Tibial artery (tissue), 4 donors: ENCODE measurements around the gene MPC2.
"Not testable (repeated sequence)": the region's sequence is repeated elsewhere in the genome, so short reads cannot be mapped to it uniquely, and the experiment has no call there.

ENCODE experiments used
- DNase-seq, 2 donors: peaks; one replicate each; pipeline ENCODE4 v3.0.0-alpha.2; 2019
- H3K27ac ChIP-seq, 2 donors: fragments of 200-600 bp; sonication (generic) in 1 of 2; 1 replicate in 1 of 2; 2 replicates in 1 of 2; pipeline ENCODE4 v1.5.1; 2018 to 2019; ENCODE audit warnings: mild to moderate bottlenecking in 1 of 2
- H3K27me3 ChIP-seq, 2 donors: fragments of 200-600 bp; sonication (generic) in 1 of 2; one replicate each; pipeline versions ENCODE4 v1.5.1 to v1.6.0; 2016 to 2019
- H3K36me3 ChIP-seq, 3 donors: fragments of 200-600 bp; sonication (generic) in 2 of 3; one replicate each; pipeline ENCODE4 v1.5.1; 2016 to 2019; ENCODE audit warnings: mild to moderate bottlenecking in 2 of 3
- H3K4me1 ChIP-seq, 4 donors: fragments of 200-600 bp; sonication (generic) in 2 of 4; 1 replicate in 3 of 4; 2 replicates in 1 of 4; pipeline ENCODE4 v1.5.1; 2016 to 2019
- H3K4me3 ChIP-seq, 2 donors: fragments of 200-600 bp; sonication (generic) in 1 of 2; 1 replicate in 1 of 2; 2 replicates in 1 of 2; pipeline ENCODE4 v1.5.1; 2018 to 2019; ENCODE audit warnings: mild to moderate bottlenecking in 2 of 2
- H3K9me3 ChIP-seq, 3 donors: fragments of 200-600 bp; sonication (generic) in 1 of 3; one replicate each; pipeline ENCODE4 v1.5.1; 2016 to 2019
- intact Hi-C: fragments of 100-400 bp; cut with DNase I; formaldehyde crosslinking; loops from one replicate; pipeline ENCODE4 v1.15.0; 2023; ENCODE audit warnings: low total_unique reads
- TF ChIP-seq, protein P1 (sequence below), 2 experiments: fragments of 200-600 bp in 1 of 2; fragments of 450-650 bp in 1 of 2; IDR thresholded peaks; one replicate each; pipeline ENCODE4 v1.5.1; 2017 to 2019; ENCODE audit warnings: antibody characterized with exemption in 2 of 2, mild to moderate bottlenecking in 1 of 2, moderate library complexity in 1 of 2

Gene MPC2

DNA sequence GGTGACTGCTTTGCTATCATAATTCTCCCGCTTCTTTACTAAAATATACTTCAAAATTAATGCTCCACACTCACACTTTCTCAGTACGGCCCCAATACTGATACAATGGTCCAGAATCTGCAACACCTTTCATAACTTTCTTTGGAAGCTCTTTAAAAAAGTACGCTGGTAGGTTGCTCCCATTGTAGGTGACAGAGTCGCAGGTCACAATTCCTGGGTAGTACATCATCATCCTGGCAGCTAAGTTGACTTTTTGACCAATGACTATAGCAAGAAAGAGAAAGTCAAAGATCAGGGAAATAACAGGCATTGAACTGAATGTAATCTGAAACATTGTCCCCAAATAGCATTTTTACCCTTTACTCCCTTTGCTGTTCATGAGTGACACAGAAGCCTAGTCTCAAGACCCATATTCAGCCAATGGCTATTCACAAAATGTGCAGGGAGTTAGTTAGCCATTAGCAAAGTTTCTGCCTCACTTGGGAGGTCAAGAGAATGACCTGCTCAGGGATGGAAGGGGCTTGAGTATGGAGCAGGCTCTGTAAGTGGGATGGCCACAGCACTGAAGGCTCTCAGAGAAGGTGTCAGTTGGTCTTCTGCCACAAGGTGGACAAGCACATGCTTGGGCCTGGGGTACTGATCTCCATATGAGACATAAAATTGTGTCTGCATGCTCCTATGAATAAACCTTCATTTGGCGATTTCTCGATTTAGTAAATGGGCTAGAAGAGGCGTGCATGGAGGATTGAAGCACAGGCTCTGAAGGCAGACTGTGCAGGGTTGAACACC, 58.3 kb downstream of the MPC2 start:
- no peaks in the 10 kb centered on the region for H3K27me3 ChIP-seq
- H3K9me3 ChIP-seq: no peaks in the 10 kb centered on the region
- no peak overlapping the region for H3K27ac ChIP-seq
- intact Hi-C loops: no loop called here
- H3K36me3 ChIP-seq: no peaks in the 10 kb centered on the region
- H3K4me1 ChIP-seq: no peaks in the 10 kb centered on the region
- no peak for DNase-seq
- TF ChIP-seq, protein P1, sequence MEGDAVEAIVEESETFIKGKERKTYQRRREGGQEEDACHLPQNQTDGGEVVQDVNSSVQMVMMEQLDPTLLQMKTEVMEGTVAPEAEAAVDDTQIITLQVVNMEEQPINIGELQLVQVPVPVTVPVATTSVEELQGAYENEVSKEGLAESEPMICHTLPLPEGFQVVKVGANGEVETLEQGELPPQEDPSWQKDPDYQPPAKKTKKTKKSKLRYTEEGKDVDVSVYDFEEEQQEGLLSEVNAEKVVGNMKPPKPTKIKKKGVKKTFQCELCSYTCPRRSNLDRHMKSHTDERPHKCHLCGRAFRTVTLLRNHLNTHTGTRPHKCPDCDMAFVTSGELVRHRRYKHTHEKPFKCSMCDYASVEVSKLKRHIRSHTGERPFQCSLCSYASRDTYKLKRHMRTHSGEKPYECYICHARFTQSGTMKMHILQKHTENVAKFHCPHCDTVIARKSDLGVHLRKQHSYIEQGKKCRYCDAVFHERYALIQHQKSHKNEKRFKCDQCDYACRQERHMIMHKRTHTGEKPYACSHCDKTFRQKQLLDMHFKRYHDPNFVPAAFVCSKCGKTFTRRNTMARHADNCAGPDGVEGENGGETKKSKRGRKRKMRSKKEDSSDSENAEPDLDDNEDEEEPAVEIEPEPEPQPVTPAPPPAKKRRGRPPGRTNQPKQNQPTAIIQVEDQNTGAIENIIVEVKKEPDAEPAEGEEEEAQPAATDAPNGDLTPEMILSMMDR (IDR thresholded peaks at IDR 0.05): no peak
- no peak overlapping the region for H3K4me3 ChIP-seq

GRCh38 chr1:167876597-167877175, 60.2 kb downstream of the MPC2 start:
- TF ChIP-seq, protein P1 (IDR thresholded peaks at IDR 0.05): no peak
- Histone ChIP-seq H3K4me1 (no peaks in the 10 kb centered on the region), H3K36me3 (no peaks in the 10 kb centered on the region), H3K4me3 (no peak overlapping the region), H3K9me3 (no peaks in the 10 kb centered on the region), H3K27ac (no peak overlapping the region), H3K27me3 (no peaks in the 10 kb centered on the region)
- DNase-seq: no peak
- intact Hi-C loops: no loop called here

GRCh38 chr1:167871331-167871730, 65.5 kb downstream of the MPC2 start:
- Histone ChIP-seq H3K4me3 (no peak overlapping the region), H3K9me3 (no peaks in the 10 kb centered on the region), H3K27me3 (no peaks in the 10 kb centered on the region), H3K36me3 (no peaks in the 10 kb centered on the region), H3K4me1 (no peaks in the 10 kb centered on the region), H3K27ac (no peak overlapping the region)
- TF ChIP-seq, protein P1 (IDR thresholded peaks at IDR 0.05): no peak
- DNase-seq: no peak
- intact Hi-C loops: no loop called here

- DNase-seq, H3K36me3 ChIP-seq, H3K9me3 ChIP-seq, H3K27ac ChIP-seq, H3K4me3 ChIP-seq, intact Hi-C loops, H3K4me1 ChIP-seq, H3K27me3 ChIP-seq: not testable (repeated sequence)
Observed at GRCh38 chr1:167869157-167870001, 67.5 kb downstream of the MPC2 start.

GRCh38 chr1:167866739-167867414, 70.0 kb downstream of the MPC2 start:
- H3K4me3 ChIP-seq, intact Hi-C loops, H3K27me3 ChIP-seq, DNase-seq, H3K27ac ChIP-seq, H3K9me3 ChIP-seq, H3K36me3 ChIP-seq, H3K4me1 ChIP-seq: not testable (repeated sequence)
